Prostate gland (tissue), 2 donors: ENCODE measurements around the gene SIAH2. TPM values are rescaled to one million over a fixed set of nuclear protein-coding genes. Genes with fewer than 3 reads are reported as not detected.

Experiments used
- DNase-seq: peaks from one replicate; pipeline ENCODE4 v3.0.0-alpha.2; 2019; ENCODE audit warnings: low spot score
- H3K27ac ChIP-seq, 2 donors: fragments of 200-600 bp; sonication (generic); 2 replicates each; pipeline ENCODE4 v1.5.1; 2017 to 2019
- H3K27me3 ChIP-seq: fragments of 200-600 bp; sonication (generic); replicated peaks from 2 replicates; pipeline ENCODE4 v1.5.1; 2019; ENCODE audit not compliant: insufficient read depth
- H3K36me3 ChIP-seq, 2 donors: fragments of 200-600 bp; sonication (generic); 1 replicate in 1 of 2; 2 replicates in 1 of 2; pipeline versions ENCODE4 v1.5.1 to v1.8.1; 2017 to 2019
- H3K4me1 ChIP-seq: fragments of 200-600 bp; sonication (generic); replicated peaks from 2 replicates; pipeline ENCODE4 v1.5.1; 2019
- H3K4me3 ChIP-seq, 2 donors: fragments of 200-600 bp; sonication (generic); 2 replicates each; pipeline ENCODE4 v1.5.1; 2017 to 2019
- H3K9me3 ChIP-seq: fragments of 200-600 bp; sonication (generic); 2 replicates; pipeline ENCODE4 v1.5.1; 2017
- CTCF ChIP-seq, 4 experiments: fragments of 200-600 bp in 2 of 4; fragments of 450-650 bp in 2 of 4; sonication (generic) in 2 of 4; IDR thresholded peaks; 1 replicate in 3 of 4; 2 replicates in 1 of 4; pipeline ENCODE4 v1.5.1; 2016 to 2019; ENCODE audit warnings: antibody characterized with exemption in 4 of 4, mild to moderate bottlenecking in 2 of 4, moderate library complexity in 2 of 4
- POLR2A ChIP-seq: fragments of 450-650 bp; IDR thresholded peaks from one replicate; pipeline ENCODE4 v1.6.1; 2016; ENCODE audit warnings: antibody characterized with exemption, mild to moderate bottlenecking
- POLR2AphosphoS5 ChIP-seq: sonication (generic); formaldehyde crosslinking; IDR thresholded peaks from one replicate; pipeline ENCODE4 v1.6.1; 2017; ENCODE audit warnings: antibody characterized with exemption
- WGBS: methylation state at CpG from one replicate; pipeline ENCODE4 v1.1.5; 2018; 5-methylcytosine and 5-hydroxymethylcytosine counted together
- intact Hi-C: fragments of 100-400 bp; cut with DNase I; formaldehyde crosslinking; loops from one replicate; pipeline ENCODE4 v1.14.2; 2022
- total RNA-seq, 2 donors: library from RNA; depleted of rRNA; stranded (reverse); fragments of >200 nt; gene quantifications; one replicate each; pipeline ENCODE4 v1.1.0, GENCODE V29; 2016

SIAH2 gene
- total RNA-seq, 2 donors from 2014 or later, result 47.4 to 48.9 TPM

DNA sequence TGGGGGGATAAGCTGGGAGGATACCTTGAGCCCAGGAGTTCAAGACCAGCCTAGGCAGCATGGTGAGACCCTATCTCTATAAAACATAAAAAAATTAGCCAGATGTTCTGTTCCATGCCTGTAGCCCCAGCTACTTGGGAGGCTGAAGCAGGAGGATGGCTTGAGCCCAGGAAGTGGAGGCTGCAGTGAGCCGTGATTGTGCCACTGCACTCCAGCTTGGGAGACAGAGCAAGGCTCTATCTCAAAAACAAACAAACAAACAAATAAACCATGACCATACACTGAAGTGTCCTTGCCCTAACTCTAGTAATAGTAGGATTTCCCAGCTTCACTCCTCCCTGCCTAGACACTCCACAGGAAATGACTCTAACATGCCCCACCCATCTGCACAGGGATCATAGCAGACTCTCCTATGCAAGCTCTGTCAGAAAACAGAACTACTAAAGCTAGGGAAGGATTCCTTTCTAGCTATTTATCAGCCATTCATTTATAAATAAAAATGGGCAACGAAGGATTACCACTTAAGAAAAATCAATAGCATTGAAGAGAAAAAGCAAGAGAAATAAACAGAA is 63.8 kb downstream of the SIAH2 start:
- H3K9me3 ChIP-seq, result no peaks in the 10 kb centered on the region
- no peak for TF ChIP-seq CTCF (IDR thresholded peaks at IDR 0.05)
- TF ChIP-seq POLR2AphosphoS5, result no peak
- no peak for TF ChIP-seq POLR2A
- 76% methylated on average over 2 of the region's 2 CpGs for WGBS

GRCh38 chr3:150697646-150698045 is 65.3 kb downstream of the SIAH2 start:
- Histone ChIP-seq H3K4me3 (no peak overlapping the region), H3K27me3 (no peaks in the 10 kb centered on the region), H3K36me3 (no peaks in the 10 kb centered on the region), H3K27ac (no peak overlapping the region), H3K9me3 (no peaks in the 10 kb centered on the region), H3K4me1 (no peaks in the 10 kb centered on the region)
- TF ChIP-seq CTCF (IDR thresholded peaks at IDR 0.05) (no peak), POLR2A (no peak), POLR2AphosphoS5 (no peak)
- intact Hi-C loops, result no loop called here
- no peak for DNase-seq

More for the DNA sequence above, 63.8 kb downstream of the SIAH2 start:
- intact Hi-C loops, result no loop called here
- H3K4me1 ChIP-seq, result no peaks in the 10 kb centered on the region
- H3K27me3 ChIP-seq, result no peaks in the 10 kb centered on the region
- no peak for DNase-seq
- no peaks in the 10 kb centered on the region for H3K36me3 ChIP-seq
- no peak overlapping the region for H3K27ac ChIP-seq
- H3K4me3 ChIP-seq, result no peak overlapping the region

- TF ChIP-seq POLR2AphosphoS5 (no peak), POLR2A (no peak), CTCF (IDR thresholded peaks at IDR 0.05) (no peak)
- H3K36me3 ChIP-seq, result no peaks in the 10 kb centered on the region
- 92% methylated on average over 2 of the region's 2 CpGs for WGBS
- intact Hi-C loops, result no loop called here
- no peaks in the 10 kb centered on the region for H3K9me3 ChIP-seq
- H3K4me3 ChIP-seq, result no peak overlapping the region
- H3K27ac ChIP-seq, result no peak overlapping the region
- H3K4me1 ChIP-seq, result no peaks in the 10 kb centered on the region
- no peak for DNase-seq
- H3K27me3 ChIP-seq, result no peaks in the 10 kb centered on the region
Observed at GRCh38 chr3:150691414-150692040, 71.4 kb downstream of the SIAH2 start.

Other genes with a start within 250 kb of the SIAH2 start
- gene SERP1, start 216.7 kb downstream of the SIAH2 start, total RNA-seq, result 100 to 1,000 TPM; 304 to 473 TPM
- gene EIF2A, start 216.4 kb downstream of the SIAH2 start, total RNA-seq, result 100 to 1,000 TPM in 1 of 2 donors, 10 to 100 TPM in 1; 71.9 to 141 TPM
- gene SELENOT, start 159.8 kb downstream of the SIAH2 start, total RNA-seq, result 100 to 1,000 TPM; 123 to 126 TPM
- under 1 TPM; 0.09 to 0.57 TPM for gene ERICH6, start 59.2 kb downstream of the SIAH2 start, total RNA-seq
- gene MINDY4B, start 142.3 kb upstream of the SIAH2 start, total RNA-seq, result not detected
- gene CLRN1, start 209.6 kb upstream of the SIAH2 start, total RNA-seq, result under 1 TPM in 1 of 2 donors, not detected in 1; 0.23 TPM